ENCODE measurements around the gene PDE10A.

PDE10A gene

DNA sequence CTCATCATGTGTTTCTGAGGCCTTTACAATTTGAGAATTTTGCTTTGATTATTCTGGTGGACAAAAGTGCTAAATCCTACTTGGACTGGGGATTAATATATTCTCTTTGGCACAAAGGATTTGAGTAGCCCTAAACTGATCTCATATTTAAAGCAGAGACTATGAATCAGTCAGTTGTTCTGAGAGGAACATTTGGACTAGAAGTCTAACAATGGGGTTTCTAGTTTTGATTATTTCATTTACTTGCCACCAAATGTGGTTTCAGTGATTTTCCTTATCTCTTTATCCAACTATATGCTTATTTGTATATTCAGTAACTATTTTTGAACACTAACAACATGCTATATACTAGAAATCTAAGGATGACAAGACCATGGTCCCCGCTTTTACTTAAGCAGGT is 81.4 kb downstream of the PDE10A start:
- H3K27ac ChIP-seq, result no peak overlapping the region
- TF ChIP-seq ZFX (IDR thresholded peaks at IDR 0.05), result no peak
- TF ChIP-seq, protein P1, sequence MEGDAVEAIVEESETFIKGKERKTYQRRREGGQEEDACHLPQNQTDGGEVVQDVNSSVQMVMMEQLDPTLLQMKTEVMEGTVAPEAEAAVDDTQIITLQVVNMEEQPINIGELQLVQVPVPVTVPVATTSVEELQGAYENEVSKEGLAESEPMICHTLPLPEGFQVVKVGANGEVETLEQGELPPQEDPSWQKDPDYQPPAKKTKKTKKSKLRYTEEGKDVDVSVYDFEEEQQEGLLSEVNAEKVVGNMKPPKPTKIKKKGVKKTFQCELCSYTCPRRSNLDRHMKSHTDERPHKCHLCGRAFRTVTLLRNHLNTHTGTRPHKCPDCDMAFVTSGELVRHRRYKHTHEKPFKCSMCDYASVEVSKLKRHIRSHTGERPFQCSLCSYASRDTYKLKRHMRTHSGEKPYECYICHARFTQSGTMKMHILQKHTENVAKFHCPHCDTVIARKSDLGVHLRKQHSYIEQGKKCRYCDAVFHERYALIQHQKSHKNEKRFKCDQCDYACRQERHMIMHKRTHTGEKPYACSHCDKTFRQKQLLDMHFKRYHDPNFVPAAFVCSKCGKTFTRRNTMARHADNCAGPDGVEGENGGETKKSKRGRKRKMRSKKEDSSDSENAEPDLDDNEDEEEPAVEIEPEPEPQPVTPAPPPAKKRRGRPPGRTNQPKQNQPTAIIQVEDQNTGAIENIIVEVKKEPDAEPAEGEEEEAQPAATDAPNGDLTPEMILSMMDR (conservative IDR thresholded peaks at IDR 0.05), result no peak

- no peak overlapping the region for H3K27ac ChIP-seq
- TF ChIP-seq ZFX (IDR thresholded peaks at IDR 0.05), result no peak
- TF ChIP-seq, protein P1 (conservative IDR thresholded peaks at IDR 0.05), result no peak
These were observed 82.9 kb downstream of the PDE10A start for GRCh38 chr6:165580136-165580535.

DNA sequence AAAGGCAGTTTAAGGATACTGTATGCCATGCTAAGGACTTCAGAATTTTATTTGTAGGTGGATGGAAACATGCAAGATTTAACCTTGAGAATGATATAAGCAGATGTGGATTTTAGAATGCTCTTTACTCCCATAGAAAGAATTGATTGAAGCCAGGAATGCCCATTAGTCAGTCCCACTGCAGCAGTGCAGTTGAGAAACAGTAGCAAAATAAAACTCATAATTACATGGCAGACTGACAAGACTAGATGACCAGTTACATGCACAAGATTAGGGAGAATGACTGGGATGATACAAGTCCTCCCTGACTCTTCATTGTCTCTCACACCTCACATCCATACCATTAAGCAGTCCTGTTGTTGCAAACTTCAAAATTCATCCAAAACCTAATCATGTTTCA is 83.9 kb downstream of the PDE10A start:
- H3K27ac ChIP-seq, result no peak overlapping the region
- TF ChIP-seq, protein P1 (conservative IDR thresholded peaks at IDR 0.05), result no peak
- no peak for TF ChIP-seq ZFX (IDR thresholded peaks at IDR 0.05)

DNA sequence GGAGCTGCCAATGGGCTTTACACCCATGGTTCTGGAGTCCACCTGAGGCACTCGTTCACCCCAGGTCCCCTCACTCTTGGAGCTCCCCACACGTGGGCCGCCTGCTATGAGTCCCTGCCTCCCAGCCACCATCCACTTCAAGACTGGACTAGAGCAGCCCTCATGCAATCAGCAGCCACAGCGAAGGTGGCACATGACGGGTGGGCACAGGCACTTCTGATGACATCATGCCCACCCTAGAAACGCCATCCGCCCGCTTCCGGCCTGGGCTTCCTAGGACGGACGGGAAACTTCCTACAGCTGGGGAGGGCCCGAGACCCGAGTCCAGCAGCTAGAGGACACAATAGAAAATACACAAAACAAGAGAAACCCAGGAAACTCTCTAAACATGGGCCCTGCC is 85.5 kb downstream of the PDE10A start:
- no peak overlapping the region for H3K27ac ChIP-seq
- no peak for TF ChIP-seq ZFX (IDR thresholded peaks at IDR 0.05)
- TF ChIP-seq, protein P1 (conservative IDR thresholded peaks at IDR 0.05), result no peak

DNA sequence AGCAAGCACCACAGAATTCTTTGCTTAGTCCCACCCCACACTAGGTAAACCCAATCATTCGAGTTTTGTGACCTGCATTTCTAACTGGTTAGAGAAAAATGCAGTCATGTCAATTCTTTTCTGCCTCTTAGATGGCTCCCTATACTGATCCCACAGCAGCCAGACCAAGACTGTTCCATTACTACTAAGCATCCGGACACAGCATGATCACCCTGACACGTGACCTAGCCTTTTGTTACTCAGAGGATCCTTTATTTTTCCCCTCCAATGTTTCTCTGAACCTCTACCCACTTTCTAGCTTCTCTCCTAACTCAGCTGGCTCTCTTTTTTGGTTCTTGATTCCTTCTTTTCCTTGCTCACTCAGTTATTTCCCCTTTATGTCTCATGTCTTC is 87.9 kb downstream of the PDE10A start:
- no peak for TF ChIP-seq ZFX (IDR thresholded peaks at IDR 0.05)
- TF ChIP-seq, protein P1 (conservative IDR thresholded peaks at IDR 0.05), result no peak
- no peak overlapping the region for H3K27ac ChIP-seq

DNA sequence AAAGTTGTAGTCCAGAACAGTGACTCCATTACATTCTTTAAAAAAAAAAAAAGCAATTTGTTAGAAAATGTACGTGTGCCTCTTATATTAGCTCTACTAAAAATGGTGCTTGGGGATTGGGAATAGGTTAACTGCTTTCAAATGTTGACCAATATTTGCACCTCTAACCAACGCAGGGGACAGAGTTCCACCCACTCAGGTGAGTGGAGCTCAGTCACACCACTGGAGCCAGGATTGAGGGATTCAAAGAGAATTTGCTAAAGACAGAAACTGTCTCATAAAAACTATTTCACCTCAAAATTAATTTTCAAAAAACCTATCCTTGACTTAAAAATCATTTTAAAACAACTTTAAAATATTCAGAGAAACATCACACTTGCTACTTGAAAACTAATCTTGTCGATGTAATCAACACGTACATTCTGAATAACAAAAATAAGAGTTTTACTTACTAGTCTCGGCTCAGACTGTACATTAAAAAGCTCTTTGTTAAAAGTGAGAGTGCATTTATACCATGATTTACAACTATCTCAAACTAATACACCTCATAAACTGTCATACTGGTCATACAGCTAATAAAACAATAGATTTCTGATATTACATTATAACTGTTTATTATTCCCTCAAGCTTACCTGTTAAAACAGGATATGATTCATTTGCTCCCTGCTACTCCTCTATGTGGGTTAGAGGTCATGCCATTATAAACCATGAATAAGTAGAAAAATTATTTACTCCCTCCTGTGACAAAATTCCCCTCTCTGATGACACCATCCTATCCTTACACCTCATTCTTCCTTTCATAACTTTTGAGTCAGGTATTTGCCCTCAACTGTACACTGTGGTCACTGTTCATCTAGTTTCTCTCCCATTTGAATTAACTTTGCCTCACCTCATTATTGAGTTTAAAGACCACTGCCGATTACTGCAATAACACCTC is 88.6 kb downstream of the PDE10A start:
- no peak for TF ChIP-seq ZFX (IDR thresholded peaks at IDR 0.05)
- no peak overlapping the region for H3K27ac ChIP-seq

GRCh38 chr6:165573671-165574070 is 89.4 kb downstream of the PDE10A start:
- TF ChIP-seq, protein P1 (conservative IDR thresholded peaks at IDR 0.05), result no peak
- TF ChIP-seq ZFX (IDR thresholded peaks at IDR 0.05), result no peak
- no peak overlapping the region for H3K27ac ChIP-seq

DNA sequence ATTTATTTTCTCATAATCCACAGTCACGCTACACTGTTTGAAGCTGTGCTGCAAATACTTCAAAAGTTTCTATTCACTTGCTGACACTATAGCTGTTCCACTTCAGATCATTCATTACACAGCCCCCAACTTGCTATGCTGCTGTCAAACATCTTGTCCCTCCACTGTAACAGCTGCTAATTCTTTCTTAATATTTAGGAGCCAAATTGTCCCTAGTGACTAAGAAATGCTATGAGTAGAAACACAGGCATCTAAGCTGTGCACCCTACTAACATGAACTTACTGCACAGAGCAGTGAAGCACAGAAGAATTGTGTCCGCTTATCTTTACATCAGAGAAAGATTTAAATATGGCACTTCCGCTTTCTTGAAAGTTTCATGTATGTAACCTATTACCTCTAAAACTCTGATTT is 91.3 kb downstream of the PDE10A start:
- no peak for TF ChIP-seq ZFX (IDR thresholded peaks at IDR 0.05)
- TF ChIP-seq, protein P1 (conservative IDR thresholded peaks at IDR 0.05), result no peak
- no peak overlapping the region for H3K27ac ChIP-seq
